Liver (tissue), 9 donors: ENCODE results near the gene KIF26B. TPM values are rescaled to one million over a fixed set of nuclear protein-coding genes. Genes with fewer than 3 reads are reported as not detected.

Experiments
- DNase-seq: peaks from one replicate; pipeline ENCODE4 v3.0.0-alpha.2; 2017; ENCODE audit warnings: low spot score
- H3K27ac ChIP-seq, 2 donors: one replicate each; pipeline ENCODE4 v1.7.0; 2013; ENCODE audit warnings: inconsistent platforms in 2 of 2, low read length in 2 of 2, control low read depth in 1 of 2, low read depth in 1 of 2, mild to moderate bottlenecking in 1 of 2
- H3K27me3 ChIP-seq, 4 donors: one replicate each; pipeline versions ENCODE4 v1.6.1 to v1.7.0; 2013; ENCODE audit warnings: low read length in 3 of 4, inconsistent platforms in 1 of 4, mild to moderate bottlenecking in 1 of 4, moderate library complexity in 1 of 4; ENCODE audit not compliant: control insufficient read depth in 4 of 4, insufficient read depth in 4 of 4
- H3K36me3 ChIP-seq, 4 donors: one replicate each; pipeline versions ENCODE4 v1.6.1 to v1.7.0; 2013; ENCODE audit warnings: low read length in 3 of 4, mild to moderate bottlenecking in 3 of 4, low read depth in 1 of 4, moderate library complexity in 1 of 4; ENCODE audit not compliant: control insufficient read depth in 4 of 4, insufficient read depth in 3 of 4
- H3K4me1 ChIP-seq, 4 donors: one replicate each; pipeline versions ENCODE4 v1.6.1 to v1.7.0; 2013; ENCODE audit warnings: low read length in 3 of 4, mild to moderate bottlenecking in 3 of 4, moderate library complexity in 1 of 4; ENCODE audit not compliant: control insufficient read depth in 4 of 4, insufficient read depth in 4 of 4
- H3K4me3 ChIP-seq, 3 donors: one replicate each; pipeline versions ENCODE4 v1.6.1 to v1.7.0; 2013; ENCODE audit warnings: low read length in 3 of 3, control low read depth in 1 of 3, low read depth in 1 of 3, mild to moderate bottlenecking in 1 of 3
- H3K9ac ChIP-seq, 2 donors: one replicate each; pipeline ENCODE4 v1.7.0; 2013; ENCODE audit warnings: low read length in 2 of 2, mild to moderate bottlenecking in 2 of 2, moderate library complexity in 2 of 2, control low read depth in 1 of 2, low read depth in 1 of 2
- H3K9me3 ChIP-seq, 4 donors: one replicate each; pipeline versions ENCODE4 v1.6.1 to v1.7.0; 2013; ENCODE audit warnings: low read length in 3 of 4; ENCODE audit not compliant: control insufficient read depth in 4 of 4
- ATF3 ChIP-seq: IDR thresholded peaks from 2 replicates; pipeline ENCODE4 v1.6.1; 2016; ENCODE audit warnings: antibody characterized with exemption
- CTCF ChIP-seq: fragments of 150-350 bp; IDR thresholded peaks from 2 replicates; pipeline ENCODE4 v1.5.1; 2017; ENCODE audit warnings: improper control_type of control experiment, low read depth, low read length; ENCODE audit not compliant: missing input control
- EGR1 ChIP-seq, 2 donors: IDR thresholded peaks; 2 replicates each; pipeline ENCODE4 v1.6.1; 2016 to 2018; ENCODE audit warnings: antibody characterized with exemption in 2 of 2, low read depth in 2 of 2
- FOXA1 ChIP-seq: IDR thresholded peaks from 2 replicates; pipeline ENCODE4 v1.6.1; 2016; ENCODE audit warnings: antibody characterized with exemption
- FOXA2 ChIP-seq: IDR thresholded peaks from 2 replicates; pipeline ENCODE4 v1.6.1; 2016; ENCODE audit warnings: antibody characterized with exemption
- HNF4A ChIP-seq, 2 donors: conservative IDR thresholded peaks; 2 replicates each; pipeline ENCODE4 v1.6.1; 2016; ENCODE audit warnings: antibody characterized with exemption in 2 of 2, mild to moderate bottlenecking in 2 of 2
- HNF4G ChIP-seq: IDR thresholded peaks from 2 replicates; pipeline ENCODE4 v1.6.1; 2016; ENCODE audit warnings: antibody characterized with exemption
- JUND ChIP-seq, 2 donors: IDR thresholded peaks; 2 replicates each; pipeline ENCODE4 v1.6.1; 2016; ENCODE audit warnings: antibody characterized with exemption in 2 of 2
- NR2F2 ChIP-seq: IDR thresholded peaks from 2 replicates; pipeline ENCODE4 v1.6.1; 2016; ENCODE audit warnings: antibody characterized with exemption
- REST ChIP-seq: IDR thresholded peaks from 2 replicates; pipeline ENCODE4 v1.6.1; 2016; ENCODE audit warnings: antibody characterized with exemption, mild to moderate bottlenecking
- RXRA ChIP-seq, 2 donors: IDR thresholded peaks; 2 replicates each; pipeline ENCODE4 v1.6.1; 2017 to 2018; ENCODE audit warnings: antibody characterized with exemption in 2 of 2, mild to moderate bottlenecking in 1 of 2
- SP1 ChIP-seq: IDR thresholded peaks from 2 replicates; pipeline ENCODE4 v1.6.1; 2018; ENCODE audit warnings: antibody characterized with exemption, mild to moderate bottlenecking
- TAF1 ChIP-seq: conservative IDR thresholded peaks from 2 replicates; pipeline ENCODE4 v1.6.1; 2016; ENCODE audit warnings: antibody characterized with exemption, mild to moderate bottlenecking
- YY1 ChIP-seq: IDR thresholded peaks from 2 replicates; pipeline ENCODE4 v1.6.1; 2016; ENCODE audit warnings: antibody characterized with exemption, mild to moderate bottlenecking
- ZBTB33 ChIP-seq: IDR thresholded peaks from 2 replicates; pipeline ENCODE4 v1.6.1; 2016; ENCODE audit warnings: antibody characterized with exemption
- WGBS: extraction: QIAGEN DNeasy Blood & Tissue Kit; methylation state at CpG from one replicate; pipeline ENCODE4 v1.1.7; 2013; 5-methylcytosine and 5-hydroxymethylcytosine counted together
- polyA plus RNA-seq, 2 donors: library from polyadenylated mRNA; stranded (reverse) in 1 of 2; unstranded in 1 of 2; fragments of 200-250 nt in 1 of 2; fragments of >200 nt in 1 of 2; fragmentation: Nextera tagmentation in 1 of 2; extraction: Ambion mirVana in 1 of 2; gene quantifications; one replicate each; pipeline versions ENCODE4 v1.2.1 to v1.2.3, GENCODE V29; 2013 to 2015
- total RNA-seq, 2 donors: library from RNA; depleted of rRNA; stranded (reverse); fragments of >200 nt; gene quantifications; one replicate each; pipeline ENCODE4 v1.2.3, GENCODE V29; 2014
- donor health status: healthy.
- donor health status: healthy.
- donor health status: healthy.
- donor health status: healthy.
- donor health status: healthy.

Gene KIF26B
- total and polyA plus RNA-seq, 4 donors: 0.10 to 1.7 (median 0.34) TPM

GRCh38 chr1:245687636-245688535, 533.1 kb downstream of the KIF26B start:
- H3K4me3 ChIP-seq: no peak overlapping the region
- H3K27ac ChIP-seq: no peak overlapping the region
- no peaks in the 10 kb centered on the region for H3K4me1 ChIP-seq
- H3K9me3 ChIP-seq: no peaks in the 10 kb centered on the region
- DNase-seq: no peak
- WGBS: 69% methylated on average over 74 of the region's 74 CpGs
- H3K36me3 ChIP-seq: no peaks in the 10 kb centered on the region
- no peak for TF ChIP-seq YY1
- no peak for TF ChIP-seq NR2F2
- TF ChIP-seq REST: no peak
- TF ChIP-seq SP1: no peak
- no peak for TF ChIP-seq TAF1
- no peak for TF ChIP-seq HNF4A (conservative IDR thresholded peaks at IDR 0.05)
- TF ChIP-seq ATF3: no peak
- no peak for TF ChIP-seq HNF4G
- no peak for TF ChIP-seq FOXA2
- TF ChIP-seq RXRA (IDR thresholded peaks at IDR 0.05): no peak
- TF ChIP-seq FOXA1: no peak
- no peak for TF ChIP-seq ZBTB33
- TF ChIP-seq EGR1 (IDR thresholded peaks at IDR 0.05; ENCODE audit: low read depth in 2 of 2): no peak
- no peak overlapping the region for H3K9ac ChIP-seq
- no peaks in the 10 kb centered on the region for H3K27me3 ChIP-seq

GRCh38 chr1:245688536-245689453, 534.0 kb downstream of the KIF26B start:
- WGBS: 88% methylated on average over 63 of the region's 63 CpGs
- TF ChIP-seq TAF1 (no peak), RXRA (IDR thresholded peaks at IDR 0.05) (no peak), SP1 (no peak), REST (no peak), ZBTB33 (no peak), CTCF (no peak), EGR1 (IDR thresholded peaks at IDR 0.05; ENCODE audit: low read depth in 2 of 2) (no peak), JUND (IDR thresholded peaks at IDR 0.05) (no peak)

More at GRCh38 chr1:245688536-245689453, 534.0 kb downstream of the KIF26B start:
- no peaks in the 10 kb centered on the region for H3K27me3 ChIP-seq
- DNase-seq: no peak
- H3K9ac ChIP-seq: no peak overlapping the region
- no peaks in the 10 kb centered on the region for H3K36me3 ChIP-seq
- H3K27ac ChIP-seq: no peak overlapping the region
- no peaks in the 10 kb centered on the region for H3K9me3 ChIP-seq
- H3K4me1 ChIP-seq: no peaks in the 10 kb centered on the region
- H3K4me3 ChIP-seq: no peak overlapping the region
